Fibroblast of mammary gland (primary cell): Measurements from ENCODE around the gene NRDE2.

Source experiments
- DNase-seq: peaks from one replicate; pipeline ENCODE4 v3.0.0-alpha.2; 2010; ENCODE audit warnings: low read depth
- H3K4me3 ChIP-seq: 2 replicates; pipeline ENCODE4 v1.5.1; 2011; ENCODE audit warnings: low read depth, mild to moderate bottlenecking, low read length, moderate library complexity; ENCODE audit not compliant: control insufficient read depth
- CTCF ChIP-seq: conservative IDR thresholded peaks from 2 replicates; pipeline ENCODE4 v1.5.1; 2011; ENCODE audit warnings: low read depth, low read length, inconsistent platforms; ENCODE audit not compliant: control insufficient read depth, insufficient read depth

The NRDE2 gene

GRCh38 chr14:90355540-90356518, 24.1 kb upstream of the NRDE2 start:
- no peak for TF ChIP-seq CTCF
- DNase-seq, result peak; percentile 35
- no peak overlapping the region for H3K4me3 ChIP-seq

- TF ChIP-seq CTCF, result no peak
Measured at GRCh38 chr14:90354551-90355298, 23.0 kb upstream of the NRDE2 start.

GRCh38 chr14:90349739-90350138, 18.0 kb upstream of the NRDE2 start:
- H3K4me3 ChIP-seq, result no peak overlapping the region
- no peak for TF ChIP-seq CTCF
- DNase-seq, result no peak

More at GRCh38 chr14:90354551-90355298, 23.0 kb upstream of the NRDE2 start:
- H3K4me3 ChIP-seq, result no peak overlapping the region
- peak; percentile 6 for DNase-seq

GRCh38 chr14:90348270-90348669, 16.5 kb upstream of the NRDE2 start:
- no peak overlapping the region for H3K4me3 ChIP-seq
- DNase-seq, result no peak
- no peak for TF ChIP-seq CTCF

GRCh38 chr14:90345239-90345557, 13.5 kb upstream of the NRDE2 start:
- DNase-seq, result peak; percentile 21
- TF ChIP-seq CTCF, result no peak
- no peak overlapping the region for H3K4me3 ChIP-seq

- TF ChIP-seq CTCF, result no peak
- DNase-seq, result no peak
- H3K4me3 ChIP-seq, result no peak overlapping the region
Measured at GRCh38 chr14:90344331-90345238, 12.8 kb upstream of the NRDE2 start.
